NCI-H1105 treated with DMSO at 0.1 percent for 48 hours (cell line): ENCODE measurements around the gene YY1.
"Not testable (repeated sequence)": the region's sequence is repeated elsewhere in the genome, so short reads cannot be mapped to it uniquely, and the experiment has no call there.

Source experiments
- DNase-seq: peaks from one replicate; lab custom pipeline; 2025; lab: John Stamatoyannopoulos, UW

Gene YY1

GRCh38 chr14:100213956-100214769, 24.8 kb upstream of the YY1 start:
- DNase-seq: peak; percentile 94

- DNase-seq: no peak
Measured at GRCh38 chr14:100214770-100215083, 24.2 kb upstream of the YY1 start.

- no peak for DNase-seq
Measured at GRCh38 chr14:100215330-100215885, 23.5 kb upstream of the YY1 start.

GRCh38 chr14:100219126-100219785, 19.7 kb upstream of the YY1 start:
- DNase-seq: no peak

GRCh38 chr14:100221533-100222223, 17.3 kb upstream of the YY1 start:
- no peak for DNase-seq

GRCh38 chr14:100222224-100223093, 16.5 kb upstream of the YY1 start:
- no peak for DNase-seq

- no peak for DNase-seq
Measured at GRCh38 chr14:100223332-100224201, 15.4 kb upstream of the YY1 start.

- DNase-seq: no peak
Measured at GRCh38 chr14:100224229-100224866, 14.6 kb upstream of the YY1 start.

- DNase-seq: no peak
Measured at GRCh38 chr14:100225169-100225568, 13.8 kb upstream of the YY1 start.

GRCh38 chr14:100230361-100230760, 8.6 kb upstream of the YY1 start:
- no peak for DNase-seq

- DNase-seq: no peak
Measured at GRCh38 chr14:100234511-100234910, 4.4 kb upstream of the YY1 start.

GRCh38 chr14:100236271-100236818, 2.6 kb upstream of the YY1 start:
- not testable (repeated sequence) for DNase-seq

- no peak for DNase-seq
Measured at GRCh38 chr14:100236881-100237280, 2.1 kb upstream of the YY1 start.

- peak; percentile 47 for DNase-seq
Measured at GRCh38 chr14:100237735-100238418, 1.1 kb upstream of the YY1 start.

- DNase-seq: no peak
Measured at GRCh38 chr14:100239211-100239839, 381 bp downstream of the YY1 start.

GRCh38 chr14:100239840-100240667, 1.1 kb downstream of the YY1 start:
- peak; percentile 76 for DNase-seq

GRCh38 chr14:100240668-100241032, 1.7 kb downstream of the YY1 start:
- DNase-seq: no peak

GRCh38 chr14:100241279-100241678, 2.3 kb downstream of the YY1 start:
- DNase-seq: no peak
